GM10847 (cell line): ENCODE data around the gene C2CD4B.

Experiments
- POLR2A ChIP-seq: IDR thresholded peaks from 2 replicates; pipeline ENCODE4 v1.6.1; 2011; ENCODE audit not compliant: insufficient read length; ENCODE audit errors: extremely low read depth

C2CD4B gene

GRCh38 chr15:62165793-62166375 is 799 bp upstream of the C2CD4B start:
- TF ChIP-seq POLR2A, result no peak

GRCh38 chr15:62164396-62165103 is 535 bp downstream of the C2CD4B start:
- no peak for TF ChIP-seq POLR2A

DNA sequence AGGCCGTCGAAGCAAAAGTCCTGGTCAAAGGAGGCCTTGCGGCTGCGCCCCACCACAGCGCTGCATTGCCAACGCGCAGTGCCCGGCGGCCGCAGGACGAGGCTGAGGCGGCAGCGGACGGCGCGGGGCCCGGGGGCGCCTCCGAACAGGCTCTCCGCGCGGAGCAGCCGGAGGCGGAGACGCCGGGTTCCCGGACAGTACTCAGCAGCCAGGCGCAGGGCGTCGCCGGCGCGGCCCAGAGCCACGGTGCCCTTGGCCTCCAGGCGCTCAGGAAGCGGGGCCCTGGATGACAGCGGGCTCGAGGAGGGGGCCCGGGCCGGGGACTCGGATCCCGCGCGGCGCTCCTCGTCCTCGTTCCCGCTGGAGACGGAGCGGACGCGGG is 1.1 kb downstream of the C2CD4B start:
- no peak for TF ChIP-seq POLR2A

DNA sequence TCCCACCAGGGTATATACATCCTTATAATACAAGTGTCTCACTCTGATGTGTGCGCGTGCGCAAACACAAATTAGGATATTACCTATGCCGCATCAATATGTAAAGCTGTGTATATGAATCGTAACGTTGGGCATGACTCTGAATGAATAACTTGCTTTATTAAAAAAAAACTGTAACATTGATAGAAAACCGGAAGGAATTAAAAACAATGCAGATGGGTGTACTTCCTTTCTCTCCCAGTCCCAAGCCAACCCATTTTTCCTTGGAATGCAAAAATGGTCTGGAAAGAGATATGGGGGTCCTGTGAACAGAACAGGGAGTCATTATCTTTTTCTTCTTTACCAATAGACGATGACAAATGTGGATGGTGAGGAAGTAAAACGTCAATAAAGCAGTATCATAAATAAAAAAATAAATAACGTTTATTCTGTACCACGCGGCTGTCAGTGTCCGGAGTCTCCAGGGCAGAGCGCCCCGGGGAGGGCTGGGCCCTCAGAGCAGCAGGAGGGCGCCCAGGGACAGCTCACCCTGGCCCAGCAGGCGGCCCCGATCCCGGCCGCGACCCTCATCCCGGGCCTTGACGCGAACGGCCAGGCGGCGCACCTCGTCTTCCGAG is 1.6 kb downstream of the C2CD4B start:
- TF ChIP-seq POLR2A, result no peak

DNA sequence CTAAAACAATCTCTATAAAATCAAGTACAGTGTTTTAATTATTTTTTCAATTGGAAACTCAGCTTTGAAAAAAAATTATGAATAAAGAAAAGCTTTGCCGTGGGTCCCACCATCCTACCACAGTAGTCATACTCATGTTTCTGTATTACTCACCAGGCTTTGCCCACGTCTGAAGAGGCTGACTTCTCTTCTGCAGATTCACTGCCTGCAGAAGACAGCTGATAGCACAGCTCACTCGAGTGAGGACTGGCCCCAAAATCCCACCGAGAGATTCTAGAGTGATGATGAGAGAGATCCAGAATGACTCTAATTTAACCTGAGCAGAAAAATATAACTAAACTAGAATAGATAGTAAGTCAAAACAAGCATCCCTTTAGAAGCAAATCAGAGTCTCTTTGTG is 11.9 kb downstream of the C2CD4B start:
- no peak for TF ChIP-seq POLR2A

GRCh38 chr15:62150445-62150844 is 14.6 kb downstream of the C2CD4B start:
- TF ChIP-seq POLR2A, result no peak

DNA sequence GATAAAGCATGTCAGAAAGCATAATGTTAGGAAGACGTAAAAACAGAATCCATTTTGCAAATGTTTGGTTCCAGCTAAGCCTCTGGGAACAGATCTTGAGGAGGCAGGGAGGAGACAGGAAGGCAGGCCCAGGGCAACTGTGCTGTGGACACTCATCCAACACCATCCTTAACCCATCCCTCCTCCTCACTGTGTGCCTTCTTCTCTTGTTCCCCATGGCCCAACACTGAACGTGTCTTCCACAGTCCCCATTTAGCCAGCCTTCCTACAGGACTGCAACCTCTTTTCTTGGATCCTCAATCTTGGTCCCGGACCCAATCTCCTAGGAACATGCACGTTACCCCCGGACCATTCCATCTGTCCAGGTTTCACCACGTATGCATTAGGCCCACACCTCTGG is 15.4 kb downstream of the C2CD4B start:
- TF ChIP-seq POLR2A, result no peak

- no peak for TF ChIP-seq POLR2A
These were observed 17.5 kb downstream of the C2CD4B start for GRCh38 chr15:62147551-62147950.

GRCh38 chr15:62147149-62147548 is 17.9 kb downstream of the C2CD4B start:
- no peak for TF ChIP-seq POLR2A

DNA sequence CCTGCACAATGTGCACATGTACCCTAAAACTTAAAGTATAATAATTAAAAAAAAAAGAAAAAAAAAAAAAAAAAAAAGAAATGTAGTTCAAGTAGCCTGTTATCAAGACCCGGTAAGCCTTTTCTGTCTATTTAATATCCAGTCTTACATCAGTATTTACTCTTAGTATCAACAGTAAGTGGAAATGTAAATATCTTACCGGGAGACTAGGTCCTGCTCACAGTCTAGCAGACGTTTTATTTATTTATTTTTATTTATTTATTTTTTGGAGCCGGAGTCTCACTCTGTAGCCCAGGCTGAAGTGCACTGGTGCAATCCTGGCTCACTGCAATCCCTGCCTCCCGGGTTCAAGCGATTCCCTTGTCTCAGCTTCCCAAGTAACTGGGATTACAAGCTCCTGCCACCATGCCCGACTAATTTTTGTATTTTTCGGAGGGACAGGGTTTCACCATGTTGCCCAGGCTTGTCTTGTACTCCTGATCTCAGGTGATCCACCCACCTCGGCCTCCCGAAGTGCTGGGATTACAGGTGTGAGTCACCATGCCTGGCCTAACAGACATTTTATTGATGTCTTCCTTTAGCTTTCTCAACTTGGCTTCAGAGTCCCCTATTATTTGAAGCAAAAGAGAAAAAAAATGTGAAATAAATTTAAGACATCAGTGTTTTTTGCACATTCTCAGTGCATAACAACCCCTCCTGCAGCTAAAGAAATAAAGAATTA is 19.9 kb downstream of the C2CD4B start:
- TF ChIP-seq POLR2A, result no peak

DNA sequence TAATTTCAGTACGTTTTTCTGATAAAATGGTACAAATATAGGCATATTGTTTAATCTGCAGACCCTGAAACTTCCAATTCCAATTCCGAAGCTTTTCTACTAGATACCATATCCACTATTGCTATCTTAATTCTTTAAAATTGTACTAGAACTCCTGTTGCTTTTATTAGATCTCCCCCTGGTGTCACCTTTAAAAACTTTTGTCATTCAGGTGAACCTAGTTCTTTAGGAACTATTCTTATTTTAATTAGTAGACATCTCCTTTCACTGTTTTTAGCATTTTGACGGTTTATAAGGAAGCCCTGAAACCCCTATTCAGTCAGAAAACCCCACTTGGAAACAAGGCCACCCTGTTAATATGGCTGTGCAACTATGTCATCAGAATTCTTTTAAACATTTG is 22.3 kb downstream of the C2CD4B start:
- no peak for TF ChIP-seq POLR2A

DNA sequence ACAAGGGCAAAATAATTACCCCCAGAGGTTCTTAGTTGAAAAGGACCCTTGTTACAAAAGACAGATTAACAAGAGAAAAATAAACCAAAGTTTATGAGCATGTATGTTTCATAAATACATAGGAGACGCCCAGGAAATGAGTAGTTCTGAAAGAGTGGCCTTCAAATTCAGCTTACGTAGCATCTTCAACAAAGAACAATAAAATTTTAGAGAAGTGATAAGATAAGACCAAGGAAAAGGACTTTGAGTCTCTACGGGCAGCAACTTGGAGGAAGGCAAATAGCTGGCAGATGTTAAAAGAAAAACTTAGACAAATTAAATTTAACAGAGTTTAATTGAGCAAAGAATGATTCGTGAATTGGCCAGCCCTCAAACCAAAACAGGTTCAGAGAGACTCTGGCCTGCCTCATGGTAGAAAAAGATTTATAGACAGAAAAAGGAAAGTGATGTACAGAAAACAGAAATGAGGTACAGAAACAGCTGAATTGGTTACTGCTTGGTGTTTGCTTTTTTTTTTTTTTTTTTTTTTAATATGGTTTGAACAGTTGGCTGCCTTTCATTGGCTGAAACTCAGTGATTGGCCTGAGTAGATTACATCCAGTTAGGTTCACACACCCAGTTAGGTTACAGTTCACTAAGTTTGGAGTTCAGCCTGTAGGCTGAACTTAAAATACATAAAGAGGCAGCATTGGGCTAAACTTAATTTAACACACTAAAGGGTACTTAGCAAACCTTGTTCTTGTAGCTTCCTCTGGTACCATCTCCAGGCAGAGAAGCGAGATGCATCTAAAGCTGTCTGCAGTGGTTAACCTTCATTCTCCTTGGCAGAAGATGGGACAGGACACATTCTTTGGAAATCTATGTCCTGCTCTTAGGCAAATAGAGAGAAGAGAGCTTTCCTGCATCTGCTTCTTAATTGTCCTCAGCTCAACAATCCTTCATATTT is 23.2 kb downstream of the C2CD4B start:
- no peak for TF ChIP-seq POLR2A

GRCh38 chr15:62141200-62141599 is 23.9 kb downstream of the C2CD4B start:
- TF ChIP-seq POLR2A, result no peak

- no peak for TF ChIP-seq POLR2A
These were observed 27.0 kb downstream of the C2CD4B start for GRCh38 chr15:62138124-62138523.
